Astrocyte (in vitro differentiated cells and primary cell): Measurements from ENCODE around the gene HMCN2.

Experiments used
- CTCF ChIP-seq: IDR thresholded peaks from 2 replicates; pipeline ENCODE4 v1.5.1; 2011; ENCODE audit warnings: low read depth, mild to moderate bottlenecking, inconsistent platforms, low read length, moderate library complexity; ENCODE audit not compliant: insufficient read depth
- EZH2 ChIP-seq: IDR thresholded peaks from 2 replicates; pipeline ENCODE4 v1.6.1; 2012; ENCODE audit warnings: mild to moderate bottlenecking, low read length, inconsistent platforms; ENCODE audit not compliant: insufficient read depth

- TF ChIP-seq CTCF (no peak), EZH2 (no peak)
Measured at GRCh38 chr9:130407916-130408663, 142.5 kb downstream of the HMCN2 start.
